ENCODE measurements around the gene PPP3CA. TPM values are rescaled to one million over a fixed set of nuclear protein-coding genes. Genes with fewer than 3 reads are reported as not detected.
A peak's percentile ranks its signal among the peaks of the same experiment; 100 is the strongest.

The PPP3CA gene
- total and polyA plus RNA-seq, 7 experiments from 2014 or later = 2.9 to 30.9 (median 16.9) TPM

DNA sequence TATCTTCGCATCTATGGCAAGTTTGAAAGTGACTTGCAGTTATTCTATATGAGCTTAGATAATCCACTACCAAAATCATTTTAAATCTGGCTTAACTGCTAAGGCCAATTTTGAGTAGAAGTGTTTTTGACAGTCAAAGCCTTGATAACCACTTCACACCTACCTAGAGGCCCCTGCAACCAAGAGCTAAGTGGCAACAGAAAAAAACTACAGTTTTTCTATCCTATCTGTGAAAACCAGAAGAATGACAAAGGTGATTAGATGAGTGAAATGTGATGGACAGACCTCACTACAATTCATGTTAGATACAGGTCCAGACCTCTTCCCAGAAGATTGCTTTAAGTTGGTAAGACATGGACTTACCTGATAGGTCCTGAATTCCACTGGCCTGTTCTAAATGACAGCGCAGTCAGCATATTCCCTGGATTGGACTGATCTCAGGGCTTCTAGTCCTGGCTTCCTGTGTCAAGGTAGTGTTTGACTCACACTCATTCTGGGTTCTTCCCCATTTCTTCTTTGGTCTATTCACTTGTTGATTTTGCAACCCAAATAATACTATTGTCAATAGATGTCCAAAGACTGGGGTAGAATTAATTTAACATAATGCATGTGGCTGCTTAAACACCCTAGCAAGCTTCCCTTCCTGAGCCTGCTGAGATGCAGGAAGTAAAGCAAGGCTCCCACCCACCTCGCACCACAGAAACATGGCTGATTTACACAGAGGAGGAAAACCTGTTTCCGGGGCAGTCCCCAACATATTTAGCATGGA, 65.1 kb downstream of the PPP3CA start:
- no peaks in the 10 kb centered on the region for H3K27me3 ChIP-seq (ENCODE audit: control insufficient read depth in 2 of 2, insufficient read depth in 2 of 2, low read length in 2 of 2)
- Mint-ChIP-seq H3K9me3 (peaks cover 0 to 4% (median 0%) of the 10 kb centered on the region in 11 donors), H3K36me3 (peaks cover 0 to 21% (median 0%) of the 10 kb centered on the region in 5 donors), H3K4me3 (peak overlapping the region in 4 of 10 donors; percentile 23 to 70 (median 58)), H3K27ac (no peak overlapping the region), H3K4me1 (peaks cover 24 to 78% (median 61%) of the 10 kb centered on the region in 7 donors), H3K27me3 (no peaks in the 10 kb centered on the region)
- H3K4me3 ChIP-seq (ENCODE audit: low read length) = no peak overlapping the region
- H3K9me3 ChIP-seq (ENCODE audit: control insufficient read depth in 2 of 3, low read length in 3 of 3) = no peaks in the 10 kb centered on the region
- ATAC-seq = peak; percentile 55
- intact Hi-C loops (cut with micrococcal nuclease) = loop anchor here (2.0 to 5.0 kb wide), 2 partner anchors 45 to 65 kb away; partner anchors contain the start of gene PPP3CA (in 1 of the 2)
- CTCF ChIA-PET = interaction anchor here (0.6 kb wide), 2 partner anchors 13 to 1818 kb away, joined by 3 to 4 read pairs; no protein-coding TSS in a partner anchor
- DNase-seq = peak in 5 of 9 donors; percentile 5 to 45 (median 18)
- POLR2A ChIA-PET = interaction anchor here (0.6 kb wide), 1 partner anchor 93 kb away, joined by 3 read pairs; no protein-coding TSS in a partner anchor
- no peaks in the 10 kb centered on the region for H3K36me3 ChIP-seq (ENCODE audit: control insufficient read depth in 2 of 3, insufficient read depth in 3 of 3, low read length in 3 of 3)
- no peak overlapping the region for H3K27ac ChIP-seq (ENCODE audit: low read depth, low read length)
- H3K4me1 ChIP-seq (ENCODE audit: control insufficient read depth in 2 of 2, insufficient read depth in 2 of 2, low read length in 2 of 2) = peaks cover 9 to 14% of the 10 kb centered on the region in 2 donors

DNA sequence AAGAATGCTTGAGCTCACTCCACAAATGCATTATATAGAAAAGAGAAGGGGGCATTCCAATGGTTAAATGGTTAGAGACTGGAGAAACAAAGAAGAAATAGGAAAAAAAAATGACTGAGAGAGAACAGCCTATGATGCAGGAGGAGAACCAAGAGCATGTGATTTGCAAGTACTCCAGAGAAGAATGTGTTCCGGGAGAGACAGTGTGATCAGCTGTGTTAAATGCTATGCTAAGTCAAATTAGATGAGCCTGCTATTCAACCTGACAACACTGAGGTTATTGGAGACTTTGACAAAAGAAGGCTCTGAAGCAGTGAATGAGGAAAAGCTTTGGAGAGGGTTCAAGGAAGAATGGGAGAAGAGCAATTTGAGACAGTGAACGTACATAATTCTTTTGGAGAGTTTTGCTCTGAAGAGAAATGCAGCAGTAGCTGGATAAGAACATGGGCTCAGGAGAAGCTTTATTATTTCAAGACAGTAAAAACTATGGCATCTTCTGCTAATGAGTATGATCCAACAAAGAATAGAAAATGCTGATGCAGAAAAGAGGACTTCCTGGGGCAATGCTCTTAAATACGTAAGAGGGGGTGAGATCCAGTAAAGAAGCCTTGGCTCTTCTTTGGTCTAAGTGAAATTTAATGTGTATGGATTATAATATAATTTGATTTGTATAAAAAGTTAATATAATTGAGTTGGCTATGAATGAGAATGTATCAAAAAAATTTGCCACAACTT, 66.3 kb downstream of the PPP3CA start:
- CTCF ChIA-PET = no interaction called here
- Mint-ChIP-seq H3K27ac (no peak overlapping the region), H3K27me3 (peaks cover 0 to 4% (median 0%) of the 10 kb centered on the region in 5 donors), H3K36me3 (peaks cover 0 to 21% (median 4%) of the 10 kb centered on the region in 5 donors), H3K4me1 (peaks cover 34 to 89% (median 70%) of the 10 kb centered on the region in 7 donors), H3K4me3 (peak overlapping the region in 2 of 10 donors; percentile 8), H3K9me3 (peaks cover 0 to 4% (median 0%) of the 10 kb centered on the region in 11 donors)
- Histone ChIP-seq H3K27ac (ENCODE audit: low read depth, low read length) (no peak overlapping the region), H3K4me3 (ENCODE audit: low read length) (no peak overlapping the region), H3K36me3 (ENCODE audit: control insufficient read depth in 2 of 3, insufficient read depth in 3 of 3, low read length in 3 of 3) (no peaks in the 10 kb centered on the region), H3K4me1 (ENCODE audit: control insufficient read depth in 2 of 2, insufficient read depth in 2 of 2, low read length in 2 of 2) (peaks cover 9 to 14% of the 10 kb centered on the region in 2 donors), H3K27me3 (ENCODE audit: control insufficient read depth in 2 of 2, insufficient read depth in 2 of 2, low read length in 2 of 2) (no peaks in the 10 kb centered on the region), H3K9me3 (ENCODE audit: control insufficient read depth in 2 of 3, low read length in 3 of 3) (no peaks in the 10 kb centered on the region)
- intact Hi-C loops (cut with micrococcal nuclease) = loop anchor here in 1 of 2 donors (5.0 kb wide), 1 partner anchor 46 kb away; no protein-coding TSS in a partner anchor
- ATAC-seq = no peak
- POLR2A ChIA-PET = interaction anchor here (0.6 to 0.7 kb wide), 2 partner anchors 48 to 769 kb away, joined by 4 to 8 read pairs; no protein-coding TSS in a partner anchor
- no peak for DNase-seq

DNA sequence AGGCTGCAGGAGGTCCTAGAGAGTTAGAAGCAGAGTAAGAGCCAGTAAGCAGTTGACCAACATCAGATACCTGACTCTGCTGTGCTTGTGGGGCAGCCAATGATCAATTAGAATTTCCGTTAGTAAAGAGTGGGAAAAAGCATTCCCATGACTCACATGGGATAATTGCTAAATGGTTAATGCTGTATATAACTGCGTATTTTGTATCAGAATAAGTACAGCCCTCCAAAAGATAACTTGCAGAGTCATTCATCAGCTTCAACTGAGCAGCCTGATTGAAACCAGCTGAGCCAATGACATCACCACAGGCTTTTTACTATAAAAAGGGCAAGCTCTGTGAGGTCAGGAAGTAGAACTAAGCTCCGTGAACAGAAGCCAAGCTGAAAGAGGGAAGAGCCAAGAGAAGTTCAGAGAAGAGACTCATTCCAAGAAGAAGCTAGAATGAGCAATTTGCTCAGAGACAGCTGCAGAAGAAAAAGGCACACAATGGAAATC, 67.9 kb downstream of the PPP3CA start:
- ATAC-seq = peak; percentile 60
- H3K4me1 Mint-ChIP-seq = peaks cover 30 to 80% (median 65%) of the 10 kb centered on the region in 7 donors
- H3K36me3 Mint-ChIP-seq = peaks cover 0 to 21% (median 4%) of the 10 kb centered on the region in 5 donors
- Histone ChIP-seq H3K4me3 (ENCODE audit: low read length) (no peak overlapping the region), H3K9me3 (ENCODE audit: control insufficient read depth in 2 of 3, low read length in 3 of 3) (no peaks in the 10 kb centered on the region), H3K36me3 (ENCODE audit: control insufficient read depth in 2 of 3, insufficient read depth in 3 of 3, low read length in 3 of 3) (no peaks in the 10 kb centered on the region), H3K4me1 (ENCODE audit: control insufficient read depth in 2 of 2, insufficient read depth in 2 of 2, low read length in 2 of 2) (peaks cover 9 to 14% of the 10 kb centered on the region in 2 donors), H3K27me3 (ENCODE audit: control insufficient read depth in 2 of 2, insufficient read depth in 2 of 2, low read length in 2 of 2) (no peaks in the 10 kb centered on the region), H3K27ac (ENCODE audit: low read depth, low read length) (no peak overlapping the region)
- intact Hi-C loops (cut with micrococcal nuclease) = no loop called here
- peak overlapping the region in 1 of 9 donors; percentile 23 for H3K27ac Mint-ChIP-seq
- peak overlapping the region in 4 of 10 donors; percentile 24 to 63 (median 36) for H3K4me3 Mint-ChIP-seq
- peaks cover 0 to 9% (median 0%) of the 10 kb centered on the region in 5 donors for H3K27me3 Mint-ChIP-seq
- DNase-seq = no peak
- H3K9me3 Mint-ChIP-seq = peaks cover 0 to 4% (median 0%) of the 10 kb centered on the region in 11 donors
- ChIA-PET CTCF (interaction anchor here (0.7 kb wide), 1 partner anchor 140 kb away, joined by 3 read pairs; no protein-coding TSS in a partner anchor), POLR2A (no interaction called here)

DNA sequence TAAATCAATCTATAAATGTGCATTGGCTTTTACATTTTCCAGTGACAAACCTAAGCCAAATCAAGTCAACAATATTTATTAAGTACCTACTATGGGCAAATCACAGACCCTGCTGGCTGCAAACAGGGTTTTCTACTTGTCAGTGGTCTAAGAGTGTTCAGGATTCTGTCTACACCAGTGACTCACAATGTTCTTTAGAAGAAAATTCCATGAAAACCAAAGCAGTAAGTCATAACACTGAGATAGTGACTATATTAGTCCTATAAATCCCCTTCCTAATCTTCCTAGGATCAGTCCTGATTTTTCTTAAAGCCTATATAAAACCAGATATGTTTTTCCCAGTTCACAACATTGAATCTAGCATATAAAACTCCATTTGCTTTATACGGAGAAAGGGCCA, 69.7 kb downstream of the PPP3CA start:
- CTCF ChIA-PET = no interaction called here
- H3K27me3 ChIP-seq (ENCODE audit: control insufficient read depth in 2 of 2, insufficient read depth in 2 of 2, low read length in 2 of 2) = no peaks in the 10 kb centered on the region
- H3K27ac ChIP-seq (ENCODE audit: low read depth, low read length) = no peak overlapping the region
- H3K9me3 ChIP-seq (ENCODE audit: control insufficient read depth in 2 of 3, low read length in 3 of 3) = no peaks in the 10 kb centered on the region
- H3K36me3 ChIP-seq (ENCODE audit: control insufficient read depth in 2 of 3, insufficient read depth in 3 of 3, low read length in 3 of 3) = no peaks in the 10 kb centered on the region
- H3K4me3 ChIP-seq (ENCODE audit: low read length) = no peak overlapping the region
- DNase-seq = no peak
- H3K36me3 Mint-ChIP-seq = peaks cover 0 to 18% (median 4%) of the 10 kb centered on the region in 5 donors
- H3K4me3 Mint-ChIP-seq = no peak overlapping the region
- peaks cover 0 to 2% (median 0%) of the 10 kb centered on the region in 11 donors for H3K9me3 Mint-ChIP-seq
- intact Hi-C loops (cut with micrococcal nuclease) = loop anchor here in 1 of 2 donors (2.0 kb wide), 1 partner anchor 15 kb away; no protein-coding TSS in a partner anchor
- POLR2A ChIA-PET = interaction anchor here (0.6 kb wide), 1 partner anchor 1032 kb away, joined by 3 read pairs; no protein-coding TSS in a partner anchor
- no peak overlapping the region for H3K27ac Mint-ChIP-seq
- no peak for ATAC-seq
- peaks cover 9% of the 10 kb centered on the region in 2 donors for H3K4me1 ChIP-seq (ENCODE audit: control insufficient read depth in 2 of 2, insufficient read depth in 2 of 2, low read length in 2 of 2)
- peaks cover 19 to 65% (median 50%) of the 10 kb centered on the region in 7 donors for H3K4me1 Mint-ChIP-seq
- peaks cover 0 to 11% (median 0%) of the 10 kb centered on the region in 5 donors for H3K27me3 Mint-ChIP-seq

DNA sequence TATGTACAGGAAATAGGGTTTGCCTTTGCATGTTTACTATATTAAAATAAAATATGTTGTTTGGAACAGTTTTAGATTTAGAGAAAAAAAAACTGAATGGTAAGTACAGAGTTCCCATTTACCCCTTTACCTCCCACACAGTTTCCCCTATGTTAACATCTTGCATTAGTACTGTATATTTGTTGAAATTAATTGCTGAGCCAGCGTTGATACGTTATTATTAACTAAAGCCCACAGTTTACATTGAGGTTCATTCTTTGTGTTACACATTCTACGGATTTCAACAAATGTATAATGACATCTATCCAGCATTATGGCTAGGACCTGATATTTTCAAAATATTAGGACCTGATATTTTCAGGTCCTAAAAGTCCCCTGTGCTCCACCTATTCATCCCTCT, 70.7 kb downstream of the PPP3CA start:
- intact Hi-C loops (cut with micrococcal nuclease) = loop anchor here in 1 of 2 donors (2.0 kb wide), 1 partner anchor 14 kb away; no protein-coding TSS in a partner anchor
- no peak for DNase-seq

More for the DNA sequence above, 70.7 kb downstream of the PPP3CA start:
- Mint-ChIP-seq H3K4me3 (no peak overlapping the region), H3K27ac (no peak overlapping the region), H3K9me3 (peaks cover 0 to 2% (median 0%) of the 10 kb centered on the region in 11 donors), H3K27me3 (peaks cover 0 to 12% (median 0%) of the 10 kb centered on the region in 5 donors), H3K4me1 (peaks cover 17 to 63% (median 48%) of the 10 kb centered on the region in 7 donors), H3K36me3 (peaks cover 0 to 14% (median 4%) of the 10 kb centered on the region in 5 donors)
- no peaks in the 10 kb centered on the region for H3K27me3 ChIP-seq (ENCODE audit: control insufficient read depth in 2 of 2, insufficient read depth in 2 of 2, low read length in 2 of 2)
- H3K27ac ChIP-seq (ENCODE audit: low read depth, low read length) = no peak overlapping the region
- no peaks in the 10 kb centered on the region for H3K36me3 ChIP-seq (ENCODE audit: control insufficient read depth in 2 of 3, insufficient read depth in 3 of 3, low read length in 3 of 3)
- H3K4me1 ChIP-seq (ENCODE audit: control insufficient read depth in 2 of 2, insufficient read depth in 2 of 2, low read length in 2 of 2) = peaks cover 0 to under 1% of the 10 kb centered on the region in 2 donors
- no peaks in the 10 kb centered on the region for H3K9me3 ChIP-seq (ENCODE audit: control insufficient read depth in 2 of 3, low read length in 3 of 3)
- CTCF ChIA-PET = no interaction called here
- no peak for ATAC-seq
- POLR2A ChIA-PET = no interaction called here
- H3K4me3 ChIP-seq (ENCODE audit: low read length) = no peak overlapping the region

Measured in naive thymus-derived CD4-positive, alpha-beta T cell (primary cell).